OCI-LY3 (cell line): ENCODE results near the gene TP63.

Experiments used
- H2AFZ ChIP-seq: fragments of 200-600, 300-600 bp; shearing (Covaris generic); 2 replicates; pipeline ENCODE4 v1.6.0; 2014; ENCODE audit warnings: antibody characterized with exemption, low read depth, low read length
- H3K27ac ChIP-seq: fragments of 200-600, 300-600 bp; sonication (generic); 2 replicates; pipeline ENCODE4 v1.5.1; 2014; ENCODE audit warnings: mild to moderate bottlenecking, low read length, moderate library complexity, mixed read lengths
- H3K27me3 ChIP-seq: fragments of 200-600, 300-600 bp; sonication (generic); 2 replicates; pipeline ENCODE4 v1.6.1; 2014; ENCODE audit warnings: low read depth, low read length, mixed read lengths
- H3K36me3 ChIP-seq: fragments of 200-600, 300-600 bp; sonication (generic); replicated peaks from 2 replicates; pipeline ENCODE3; 2014; ENCODE audit warnings: low read depth, low read length, mixed read lengths
- H3K4me1 ChIP-seq: fragments of 300-600, 200-600 bp; sonication (generic); 2 replicates; pipeline ENCODE4 v1.6.1; 2014; ENCODE audit warnings: low read length, mixed read lengths
- H3K4me2 ChIP-seq: fragments of 200-600, 300-600 bp; sonication (generic); 2 replicates; pipeline ENCODE4 v1.6.1; 2014; ENCODE audit warnings: low read length, mixed read lengths
- H3K4me3 ChIP-seq: fragments of 300-600, 200-600 bp; sonication (generic); 2 replicates; pipeline ENCODE4 v1.5.1; 2014; ENCODE audit warnings: antibody characterized with exemption, mild to moderate bottlenecking, low read length, moderate library complexity
- H3K79me2 ChIP-seq: fragments of 300-600, 200-600 bp; shearing (Covaris generic); 2 replicates; pipeline ENCODE4 v1.6.1; 2014; ENCODE audit warnings: mild to moderate bottlenecking, low read length, mixed read lengths
- H3K9ac ChIP-seq: fragments of 300-600, 200-600 bp; shearing (Covaris generic); 2 replicates; pipeline ENCODE4 v1.6.0; 2014; ENCODE audit warnings: mild to moderate bottlenecking, low read length, moderate library complexity
- H3K9me3 ChIP-seq: fragments of 200-600, 300-600 bp; shearing (Covaris generic); 2 replicates; pipeline ENCODE4 v1.6.1; 2014; ENCODE audit warnings: low read length, mixed read lengths; ENCODE audit not compliant: insufficient read depth
- H4K20me1 ChIP-seq: fragments of 200-600, 300-600 bp; sonication (generic); 2 replicates; pipeline ENCODE4 v1.6.1; 2016; ENCODE audit warnings: low read length, mixed read lengths; ENCODE audit not compliant: insufficient read depth
- CTCF ChIP-seq: fragments of 200-600, 300-600 bp; sonication (generic); IDR thresholded peaks from 2 replicates; pipeline ENCODE4 v1.5.1; 2014; ENCODE audit warnings: antibody characterized with exemption, low read length, low read depth
- EZH2phosphoT487 ChIP-seq: fragments of 200-600 bp; shearing (Covaris generic); IDR thresholded peaks from 2 replicates; pipeline ENCODE4 v1.6.1; 2018; ENCODE audit warnings: antibody characterized with exemption, mixed run types, low read depth

Gene TP63

GRCh38 chr3:189613122-189613521 lies 18.1 kb upstream of the TP63 start:
- Histone ChIP-seq H3K79me2 (no peaks in the 10 kb centered on the region), H3K4me3 (no peak overlapping the region), H3K9ac (no peak overlapping the region), H2AFZ (no peak overlapping the region), H3K36me3 (no peaks in the 10 kb centered on the region), H3K27ac (no peak overlapping the region), H4K20me1 (no peaks in the 10 kb centered on the region), H3K4me2 (no peak overlapping the region), H3K9me3 (peaks cover 3% of the 10 kb centered on the region; the same call in 1 of the 2 replicates), H3K4me1 (no peaks in the 10 kb centered on the region), H3K27me3 (no peaks in the 10 kb centered on the region)
- no peak for TF ChIP-seq CTCF
- no peak for TF ChIP-seq EZH2phosphoT487

GRCh38 chr3:189621948-189622603 lies 9.1 kb upstream of the TP63 start:
- Histone ChIP-seq H3K9ac (no peak overlapping the region), H3K27ac (no peak overlapping the region), H2AFZ (no peak overlapping the region), H3K9me3 (no peaks in the 10 kb centered on the region), H3K4me3 (no peak overlapping the region), H3K4me2 (no peak overlapping the region), H3K4me1 (peaks cover 33% of the 10 kb centered on the region), H3K36me3 (no peaks in the 10 kb centered on the region), H3K27me3 (no peaks in the 10 kb centered on the region), H3K79me2 (no peaks in the 10 kb centered on the region), H4K20me1 (no peaks in the 10 kb centered on the region)
- TF ChIP-seq EZH2phosphoT487 (no peak), CTCF (no peak)

GRCh38 chr3:189622629-189623028 lies 8.6 kb upstream of the TP63 start:
- Histone ChIP-seq H3K79me2 (no peaks in the 10 kb centered on the region), H3K27ac (no peak overlapping the region), H3K4me1 (peaks cover 33% of the 10 kb centered on the region), H4K20me1 (no peaks in the 10 kb centered on the region), H3K36me3 (no peaks in the 10 kb centered on the region), H3K27me3 (no peaks in the 10 kb centered on the region), H3K4me2 (no peak overlapping the region), H3K4me3 (no peak overlapping the region), H3K9me3 (no peaks in the 10 kb centered on the region), H2AFZ (no peak overlapping the region), H3K9ac (no peak overlapping the region)
- TF ChIP-seq EZH2phosphoT487: no peak
- no peak for TF ChIP-seq CTCF

GRCh38 chr3:189624130-189624529 lies 7.1 kb upstream of the TP63 start:
- no peak for TF ChIP-seq EZH2phosphoT487
- TF ChIP-seq CTCF: no peak
- H3K27me3 ChIP-seq: no peaks in the 10 kb centered on the region
- H3K9me3 ChIP-seq: no peaks in the 10 kb centered on the region
- H4K20me1 ChIP-seq: no peaks in the 10 kb centered on the region
- H3K4me1 ChIP-seq: peaks cover 33% of the 10 kb centered on the region
- no peak overlapping the region for H3K27ac ChIP-seq
- H3K4me3 ChIP-seq: no peak overlapping the region
- H3K36me3 ChIP-seq: no peaks in the 10 kb centered on the region
- peak overlapping the region; percentile 39 for H3K4me2 ChIP-seq
- H3K9ac ChIP-seq: no peak overlapping the region
- H2AFZ ChIP-seq: no peak overlapping the region
- H3K79me2 ChIP-seq: no peaks in the 10 kb centered on the region
